Testis (tissue), 3 donors: Measurements from ENCODE around the gene TMEM213. TPM values are rescaled to one million over a fixed set of nuclear protein-coding genes. Genes with fewer than 3 reads are reported as not detected.

Source experiments
- DNase-seq: peaks from one replicate; pipeline ENCODE4 v3.0.0-alpha.2; 2019
- H3K27ac ChIP-seq, 2 donors: fragments of 200-600 bp; sonication (generic); one replicate each; pipeline ENCODE4 v1.5.1; 2019
- H3K27me3 ChIP-seq: fragments of 200-600 bp; sonication (generic); one replicate; pipeline ENCODE4 v1.5.1; 2019
- H3K36me3 ChIP-seq: fragments of 200-600 bp; sonication (generic); one replicate; pipeline ENCODE4 v1.5.1; 2017; ENCODE audit warnings: low read depth; ENCODE audit errors: missing control alignments
- H3K4me1 ChIP-seq: fragments of 200-600 bp; sonication (generic); one replicate; pipeline ENCODE4 v1.5.1; 2019
- H3K4me3 ChIP-seq, 2 donors: fragments of 200-600 bp; sonication (generic); one replicate each; pipeline ENCODE4 v1.5.1; 2017 to 2019
- H3K9me3 ChIP-seq: fragments of 200-600 bp; sonication (generic); one replicate; pipeline ENCODE4 v1.5.1; 2017
- POLR2A ChIP-seq: fragments of 450-650 bp; IDR thresholded peaks from one replicate; pipeline ENCODE4 v1.6.1; 2017; ENCODE audit warnings: antibody characterized with exemption, mild to moderate bottlenecking, moderate library complexity
- WGBS, 2 donors: methylation state at CpG; one replicate each; pipeline ENCODE4 v1.1.5; 2018; 5-methylcytosine and 5-hydroxymethylcytosine counted together
- intact Hi-C: fragments of 100-400 bp; cut with DNase I; formaldehyde crosslinking; loops from one replicate; pipeline ENCODE4 v1.15.1; 2023; ENCODE audit warnings: low total_unique reads
- polyA plus RNA-seq: library from polyadenylated mRNA; stranded (reverse); fragments of 350-450 nt; fragmentation: Illumina TruSeq; extraction: RNeasy Lipid Tissue Mini Kit (QIAGEN cat#74804); gene quantifications from one replicate; pipeline ENCODE4 v1.2.3, GENCODE V29; 2014; ENCODE audit warnings: low read depth, low replicate concordance; ENCODE audit not compliant: insufficient read depth
- total RNA-seq, 2 donors: library from RNA; depleted of rRNA; stranded (reverse); fragments of >200 nt; gene quantifications; one replicate each; pipeline ENCODE4 v1.2.3, GENCODE V29; 2016
- TF ChIP-seq, protein P1 (sequence below), 3 experiments: fragments of 450-650 bp in 2 of 3; fragments of 200-600 bp in 1 of 3; sonication (generic) in 1 of 3; IDR thresholded peaks; one replicate each; pipeline ENCODE4 v1.5.1; 2016 to 2019; ENCODE audit warnings: antibody characterized with exemption in 3 of 3, mild to moderate bottlenecking in 2 of 3, moderate library complexity in 1 of 3

TMEM213 gene
- total and polyA plus RNA-seq, 3 donors from 2014 or later = 0.09 to 0.31 TPM; not detected in 1

DNA sequence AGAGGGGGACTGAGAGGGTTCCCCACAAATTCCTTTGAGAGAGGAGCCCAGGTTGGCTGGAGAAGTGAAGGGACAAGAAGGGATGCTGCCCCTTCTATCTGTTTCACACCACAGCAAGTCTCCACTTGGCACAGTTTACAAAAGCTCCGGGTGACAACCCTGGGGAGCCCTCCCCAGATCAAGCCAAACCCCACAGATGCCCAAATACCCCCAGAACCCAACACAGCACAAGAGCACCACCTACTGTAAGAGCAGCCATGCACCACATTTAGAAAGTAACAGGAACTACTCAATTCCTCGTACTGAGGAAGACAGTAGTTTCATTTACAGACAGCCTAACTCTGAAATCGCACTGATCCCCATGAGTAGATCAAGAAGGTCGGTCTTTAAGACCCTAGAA lies 68.0 kb downstream of the TMEM213 start:
- 79 to 80% methylated on average over 4 of the region's 4 CpGs for WGBS, 2 donors
- Histone ChIP-seq H3K27me3 (no peaks in the 10 kb centered on the region), H3K36me3 (no peaks in the 10 kb centered on the region), H3K4me3 (no peak overlapping the region), H3K27ac (no peak overlapping the region), H3K9me3 (no peaks in the 10 kb centered on the region), H3K4me1 (no peaks in the 10 kb centered on the region)
- intact Hi-C loops = no loop called here
- DNase-seq = no peak
- TF ChIP-seq POLR2A = no peak
- TF ChIP-seq, protein P1, sequence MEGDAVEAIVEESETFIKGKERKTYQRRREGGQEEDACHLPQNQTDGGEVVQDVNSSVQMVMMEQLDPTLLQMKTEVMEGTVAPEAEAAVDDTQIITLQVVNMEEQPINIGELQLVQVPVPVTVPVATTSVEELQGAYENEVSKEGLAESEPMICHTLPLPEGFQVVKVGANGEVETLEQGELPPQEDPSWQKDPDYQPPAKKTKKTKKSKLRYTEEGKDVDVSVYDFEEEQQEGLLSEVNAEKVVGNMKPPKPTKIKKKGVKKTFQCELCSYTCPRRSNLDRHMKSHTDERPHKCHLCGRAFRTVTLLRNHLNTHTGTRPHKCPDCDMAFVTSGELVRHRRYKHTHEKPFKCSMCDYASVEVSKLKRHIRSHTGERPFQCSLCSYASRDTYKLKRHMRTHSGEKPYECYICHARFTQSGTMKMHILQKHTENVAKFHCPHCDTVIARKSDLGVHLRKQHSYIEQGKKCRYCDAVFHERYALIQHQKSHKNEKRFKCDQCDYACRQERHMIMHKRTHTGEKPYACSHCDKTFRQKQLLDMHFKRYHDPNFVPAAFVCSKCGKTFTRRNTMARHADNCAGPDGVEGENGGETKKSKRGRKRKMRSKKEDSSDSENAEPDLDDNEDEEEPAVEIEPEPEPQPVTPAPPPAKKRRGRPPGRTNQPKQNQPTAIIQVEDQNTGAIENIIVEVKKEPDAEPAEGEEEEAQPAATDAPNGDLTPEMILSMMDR (IDR thresholded peaks at IDR 0.05) = no peak

DNA sequence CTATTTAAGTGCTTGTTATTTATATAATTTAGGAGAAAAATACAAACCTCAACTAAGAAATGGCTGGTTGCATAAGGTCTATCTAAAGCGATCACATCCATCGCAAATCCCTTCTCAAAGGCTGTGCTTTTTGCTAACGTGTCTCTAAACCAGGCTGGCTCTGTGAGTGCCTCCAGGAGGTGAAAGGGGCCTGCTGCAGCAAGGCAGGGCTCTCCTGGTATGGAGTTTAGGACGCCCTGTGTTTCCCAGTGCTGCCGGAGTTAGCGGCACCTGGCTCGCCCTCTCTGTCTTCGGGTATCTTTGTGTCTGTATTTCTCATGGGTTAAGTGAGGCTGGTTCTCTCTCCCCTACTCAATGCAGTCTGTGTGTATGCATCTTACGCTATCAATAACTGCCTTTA lies 68.6 kb downstream of the TMEM213 start:
- DNase-seq = no peak
- TF ChIP-seq, protein P1 (IDR thresholded peaks at IDR 0.05) = no peak
- Histone ChIP-seq H3K36me3 (no peaks in the 10 kb centered on the region), H3K27me3 (no peaks in the 10 kb centered on the region), H3K27ac (no peak overlapping the region), H3K9me3 (no peaks in the 10 kb centered on the region), H3K4me1 (no peaks in the 10 kb centered on the region), H3K4me3 (no peak overlapping the region)
- intact Hi-C loops = no loop called here
- 90 to 98% methylated on average over 9 of the region's 9 CpGs for WGBS, 2 donors

DNA sequence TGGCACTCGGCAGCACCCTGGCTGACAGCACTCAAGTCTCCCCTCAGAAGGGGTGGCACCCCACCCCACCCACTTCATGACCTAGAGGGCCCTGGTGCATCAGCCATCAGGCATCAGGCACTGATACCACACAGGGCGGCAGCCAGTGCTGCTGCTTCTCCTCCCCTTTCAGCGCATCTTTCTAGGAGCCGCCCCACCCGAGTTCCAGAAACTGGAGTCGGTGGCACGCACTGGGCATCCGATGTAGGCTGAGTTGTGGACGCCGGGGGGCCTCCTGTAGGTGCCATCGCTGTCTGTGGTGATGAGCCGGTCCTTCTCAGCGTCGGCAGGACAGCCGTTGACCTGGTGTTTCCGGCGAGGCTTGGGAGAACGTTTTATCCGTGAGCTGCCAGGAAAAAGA lies 70.0 kb downstream of the TMEM213 start:
- DNase-seq = no peak
- H3K36me3 ChIP-seq = no peaks in the 10 kb centered on the region
- no peaks in the 10 kb centered on the region for H3K9me3 ChIP-seq
- H3K4me3 ChIP-seq = no peak overlapping the region
- TF ChIP-seq, protein P1 (IDR thresholded peaks at IDR 0.05) = no peak
- TF ChIP-seq POLR2A = no peak
- H3K4me1 ChIP-seq = no peaks in the 10 kb centered on the region
- WGBS, 2 donors = 96 to 99% methylated on average over 15 to 18 of the region's 19 CpGs
- intact Hi-C loops = no loop called here
- H3K27me3 ChIP-seq = no peaks in the 10 kb centered on the region
- no peak overlapping the region for H3K27ac ChIP-seq

DNA sequence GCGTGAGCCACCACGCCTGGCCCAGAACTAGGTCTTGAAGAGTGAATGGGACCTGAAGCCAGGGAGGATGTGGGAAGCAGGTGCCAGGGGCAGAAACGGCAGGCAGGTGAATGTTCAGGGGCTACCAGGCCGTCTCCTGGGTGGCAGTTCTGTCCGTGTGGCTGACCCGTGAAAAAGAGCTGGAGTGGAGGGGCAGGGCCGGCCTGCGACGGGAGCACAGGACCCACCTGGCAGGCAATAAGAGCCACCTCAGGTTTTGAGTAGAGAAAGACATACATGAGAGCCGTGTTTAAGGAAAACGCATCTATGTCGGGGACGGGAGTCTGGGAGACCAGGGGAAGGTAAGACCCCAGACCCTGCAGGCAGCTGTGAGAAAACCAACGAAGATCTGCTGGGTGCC lies 70.9 kb downstream of the TMEM213 start:
- TF ChIP-seq POLR2A = no peak
- TF ChIP-seq, protein P1 (IDR thresholded peaks at IDR 0.05) = no peak
- DNase-seq = no peak
- H3K27ac ChIP-seq = no peak overlapping the region
- H3K36me3 ChIP-seq = no peaks in the 10 kb centered on the region
- intact Hi-C loops = no loop called here
- no peaks in the 10 kb centered on the region for H3K4me1 ChIP-seq
- no peak overlapping the region for H3K4me3 ChIP-seq
- WGBS, 2 donors = 95 to 97% methylated on average over 13 to 14 of the region's 14 CpGs
- no peaks in the 10 kb centered on the region for H3K27me3 ChIP-seq
- no peaks in the 10 kb centered on the region for H3K9me3 ChIP-seq

DNA sequence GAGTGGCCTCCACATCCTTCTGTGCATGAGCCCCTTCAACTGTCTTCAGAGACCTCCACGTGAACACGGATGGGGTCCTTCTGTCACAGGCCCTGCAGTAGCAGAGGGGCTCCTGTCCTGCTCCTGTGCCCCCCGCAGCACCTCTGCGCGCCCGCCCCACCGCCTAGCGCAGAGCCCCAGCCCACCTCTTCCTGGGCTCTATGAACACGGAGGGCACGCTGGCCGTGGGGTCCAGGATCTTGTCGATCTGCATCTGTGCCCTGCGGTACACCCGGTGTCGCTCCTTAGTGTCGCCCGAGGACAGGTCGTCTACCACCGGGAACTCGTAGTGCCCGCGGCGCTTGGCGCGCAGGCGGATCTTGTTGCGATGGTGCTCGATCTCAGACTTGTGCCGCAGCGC lies 71.6 kb downstream of the TMEM213 start:
- no peaks in the 10 kb centered on the region for H3K27me3 ChIP-seq
- H3K4me1 ChIP-seq = no peaks in the 10 kb centered on the region
- H3K9me3 ChIP-seq = no peaks in the 10 kb centered on the region
- no peak overlapping the region for H3K27ac ChIP-seq
- no peak for TF ChIP-seq POLR2A
- TF ChIP-seq, protein P1 (IDR thresholded peaks at IDR 0.05) = no peak
- 96 to 99% methylated on average over 27 to 30 of the region's 30 CpGs for WGBS, 2 donors
- intact Hi-C loops = no loop called here
- no peak for DNase-seq
- H3K36me3 ChIP-seq = no peaks in the 10 kb centered on the region
- H3K4me3 ChIP-seq = no peak overlapping the region
